K562 (cell line): ENCODE results near the gene TJP3. TPM values are rescaled to one million over a fixed set of nuclear protein-coding genes. Genes with fewer than 3 reads are reported as not detected.

ENCODE experiments used
- ATAC-seq: fragments of 200-7000 bp; cut with Tn5 transposase; 3 replicates; pipeline ENCODE4 v1.9.1; 2020; ENCODE audit warnings: moderate library complexity
- BruUV-seq: library from RNA; stranded (reverse); fragments of 400-500 nt; replicated peaks from 2 replicates; lab custom pipeline; 2021; lab: Mats Ljungman, UMichigan
- CTCF ChIA-PET: fragments of 300-600 bp; formaldehyde crosslinking; extraction: SDS; loops from one replicate; lab custom pipeline; 2021; ENCODE audit warnings: low intra/inter-chr PET ratio; lab: Yijun Ruan, JAX
- POLR2A ChIA-PET: fragments of 300-600, 350-650 bp; sonication (Branson Sonifier 250); formaldehyde crosslinking; extraction: SDS; loops from one replicate; lab custom pipeline; 2021; ENCODE audit warnings: antibody characterized with exemption, inconsistent platforms; lab: Yijun Ruan, JAX
- DNase-seq, 4 experiments: peaks; one replicate each; pipeline versions ENCODE4 v3.0.0 to v3.0.0-alpha.2; 2011 to 2018; ENCODE audit warnings: low spot score in 3 of 4, mixed read lengths in 3 of 4; ENCODE audit errors: extremely low read depth in 1 of 4
- FAIRE-seq: peaks from 2 replicates; lab custom pipeline; 2011; peaks lifted over from hg19 to GRCh38; lab: Jason Lieb, UNC
- H2AFZ ChIP-seq: 2 replicates; pipeline ENCODE4 v1.6.0; 2011; ENCODE audit warnings: low read depth, low read length, control low read depth, inconsistent platforms
- H3K27ac ChIP-seq: fragments of 200-600 bp; 3 replicates; pipeline ENCODE4 v1.8.0; 2011; ENCODE audit warnings: low read depth, mild to moderate bottlenecking, control low read depth, inconsistent platforms, low read length, moderate library complexity, mixed read lengths; ENCODE audit errors: extremely low read depth
- H3K27me3 ChIP-seq, 2 experiments: fragments of 300-600 bp in 1 of 2; 2 replicates in 1 of 2; 3 replicates in 1 of 2; pipeline versions ENCODE4 v1.6.0 to v1.8.0; 2011; ENCODE audit warnings: inconsistent platforms in 2 of 2, low read length in 2 of 2, mild to moderate bottlenecking in 1 of 2, mixed read lengths in 1 of 2, moderate library complexity in 1 of 2; ENCODE audit not compliant: control insufficient read depth in 2 of 2, insufficient read depth in 2 of 2
- H3K36me3 ChIP-seq: fragments of 300-600 bp; 3 replicates; pipeline ENCODE4 v1.8.0; 2011; ENCODE audit warnings: mild to moderate bottlenecking, low read length, inconsistent platforms; ENCODE audit not compliant: control insufficient read depth, insufficient read depth
- H3K4me1 ChIP-seq, 2 experiments: fragments of 200-600 bp in 1 of 2; replicated peaks in 1 of 2; 2 replicates in 1 of 2; 3 replicates in 1 of 2; pipeline versions ENCODE4 v1.5.1 to v1.8.0; 2011; ENCODE audit warnings: inconsistent platforms in 2 of 2, low read length in 2 of 2, mild to moderate bottlenecking in 1 of 2, mixed read lengths in 1 of 2, moderate library complexity in 1 of 2; ENCODE audit not compliant: control insufficient read depth in 2 of 2, insufficient read depth in 2 of 2
- H3K4me2 ChIP-seq: 2 replicates; pipeline ENCODE4 v1.6.1; 2011; ENCODE audit warnings: low read length, control low read depth, inconsistent platforms, mixed read lengths; ENCODE audit not compliant: insufficient read depth
- H3K4me3 ChIP-seq: fragments of 200-600 bp; sonication (generic), shearing (Covaris generic); 2 replicates; pipeline ENCODE4 v1.5.1; 2016; ENCODE audit warnings: control low read depth, inconsistent platforms
- H3K79me2 ChIP-seq: fragments of 200-600 bp; 3 replicates; pipeline ENCODE4 v1.8.0; 2011; ENCODE audit warnings: low read length, inconsistent platforms; ENCODE audit not compliant: control insufficient read depth, insufficient read depth
- H3K9ac ChIP-seq, 2 experiments: 2 replicates each; pipeline versions ENCODE4 v1.6.0 to v1.6.1; 2011; ENCODE audit warnings: low read depth in 2 of 2, low read length in 2 of 2, control low read depth in 1 of 2, inconsistent platforms in 1 of 2, mild to moderate bottlenecking in 1 of 2, mixed read lengths in 1 of 2; ENCODE audit not compliant: insufficient read depth in 1 of 2
- H3K9me1 ChIP-seq: one replicate; pipeline ENCODE4 v1.6.0; 2011; ENCODE audit warnings: inconsistent platforms, mild to moderate bottlenecking, low read length, moderate library complexity; ENCODE audit not compliant: control insufficient read depth, insufficient read depth
- H3K9me3 ChIP-seq: replicated peaks from 2 replicates; pipeline ENCODE4 v1.5.1; 2011; ENCODE audit warnings: low read depth, low read length, inconsistent platforms; ENCODE audit not compliant: control insufficient read depth, insufficient read depth
- H4K20me1 ChIP-seq: replicated peaks from 2 replicates; pipeline ENCODE4 v1.6.1; 2011; ENCODE audit warnings: low read length, inconsistent platforms, mixed read lengths; ENCODE audit not compliant: control insufficient read depth, insufficient read depth
- NR2C2 ChIP-seq, 2 experiments: fragments of 200-800 bp in 1 of 2; sonication (Bioruptor generic) in 1 of 2; sonication (generic) in 1 of 2; formaldehyde crosslinking in 1 of 2; IDR thresholded peaks; 2 replicates each; pipeline versions ENCODE4 v1.6.1 to v1.8.0; 2016 to 2022; ENCODE audit warnings: mild to moderate bottlenecking in 1 of 2, missing compliant biosample characterization in 1 of 2, missing genetic modification characterization in 1 of 2, missing genetic modification reagents in 1 of 2
- PCBP1 ChIP-seq: fragments of 200-400 bp; formaldehyde crosslinking; IDR thresholded peaks from 2 replicates; pipeline ENCODE4 v1.6.1; 2018; ENCODE audit warnings: mild to moderate bottlenecking, low read depth, low read length; ENCODE audit not compliant: poor library complexity, severe bottlenecking
- WGBS: fragments of 100-300 bp; shearing (Covaris generic); methylation state at CpG from one replicate; pipeline ENCODE4 v1.1.6; 2016; ENCODE audit warnings: low coverage, mixed read lengths; ENCODE audit not compliant: insufficient coverage; ENCODE audit errors: missing lambda C conversion rate; 5-methylcytosine and 5-hydroxymethylcytosine counted together
- in situ Hi-C: fragments of 300-500 bp; cut with MboI; formaldehyde crosslinking; loops from 4 replicates; pipeline ENCODE4 v1.15.0; 2018; ENCODE audit warnings: inconsistent platforms, mixed read lengths
- intact Hi-C: fragments of 100-400 bp; cut with micrococcal nuclease; formaldehyde crosslinking; loops from 2 replicates; pipeline ENCODE4 v1.14.2; 2022
- polyA plus RNA-seq, 8 experiments: library from polyadenylated mRNA; depleted of rRNA in 4 of 8; stranded (reverse) in 5 of 8; unstranded in 3 of 8; fragments of >200 nt; fragmentation: Nextera tagmentation in 2 of 8; fragmentation: Illumina TruSeq in 1 of 8; extraction: Ambion mirVana in 2 of 8; extraction: Trizol in 1 of 8; gene quantifications; 2 replicates each; pipeline versions ENCODE4 v1.2.1 to v1.2.3, GENCODE V29; 2011 to 2014; ENCODE audit warnings: inconsistent platforms in 1 of 8, missing spikeins in 1 of 8
- total RNA-seq, 7 experiments: library from RNA; depleted of rRNA in 6 of 7; stranded (reverse); fragments of >200 nt in 6 of 7; fragmentation: Illumina TruSeq in 2 of 7; extraction: Trizol in 2 of 7; gene quantifications; 2 replicates each; pipeline versions ENCODE4 v1.2.1 to v1.2.3, GENCODE V29; 2011 to 2021; ENCODE audit warnings: low replicate concordance in 1 of 7

TJP3 gene
- total and polyA plus RNA-seq, 9 of the 15 experiments (the other 6 are each of a cell fraction or from before 2014, with no cell fraction given) = 0.11 to 2.4 (median 0.57) TPM; not detected in 1

DNA sequence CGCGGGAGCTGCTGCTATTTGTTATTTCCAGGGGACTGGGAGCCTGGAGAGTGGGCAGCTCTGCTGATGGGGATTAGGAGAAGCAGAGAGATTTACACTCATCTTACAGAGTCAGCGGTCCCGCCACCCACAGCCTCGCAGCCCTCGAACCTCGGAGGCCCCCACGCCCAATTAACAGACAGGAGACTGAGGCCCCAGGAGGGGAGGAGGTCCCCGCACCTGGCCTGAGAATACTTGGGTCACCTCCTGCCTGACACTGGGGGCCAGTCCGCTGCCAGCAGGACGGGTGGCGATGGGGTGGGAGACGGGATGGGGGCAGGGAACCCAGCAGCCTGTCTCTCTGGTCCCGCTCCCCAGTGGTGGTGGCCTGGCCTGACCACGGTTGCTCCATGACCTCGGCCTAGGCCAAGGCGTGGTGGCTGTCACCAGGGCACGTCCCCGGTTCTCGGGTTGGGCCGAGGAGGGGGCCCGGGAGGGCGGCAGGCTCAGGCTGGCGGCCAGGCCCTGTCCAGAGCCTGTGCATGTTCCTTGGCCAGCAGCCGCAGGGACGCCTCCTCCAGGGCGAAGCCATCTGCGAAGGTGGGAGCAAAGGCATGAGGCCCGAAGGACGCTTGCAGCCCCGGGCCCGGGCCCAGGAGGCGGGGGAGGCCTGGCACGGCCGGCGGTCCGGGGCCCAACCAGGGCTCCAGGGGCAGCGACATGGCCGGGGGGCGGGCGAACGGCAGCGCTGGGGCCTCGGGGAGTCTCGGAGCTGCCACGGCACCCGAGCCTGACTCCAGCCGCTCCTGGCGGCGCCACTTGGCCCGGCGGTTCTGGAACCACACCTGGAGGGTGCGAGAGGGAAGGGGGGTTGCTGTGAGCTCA, 62.2 kb downstream of the TJP3 start:
- Histone ChIP-seq H2AFZ (no peak overlapping the region), H3K4me1 (peaks cover 0 to 57% of the 10 kb centered on the region in 2 experiments; a peak in 3 of 5 replicates), H3K4me2 (no peak overlapping the region), H3K27ac (no peak overlapping the region), H3K36me3 (peaks cover 22% of the 10 kb centered on the region; the same call in 1 of the 3 replicates), H4K20me1 (no peaks in the 10 kb centered on the region), H3K9ac (peak overlapping the region in 1 of 2 experiments; percentile 52; a peak in 1 of 4 replicates), H3K79me2 (no peaks in the 10 kb centered on the region), H3K9me1 (no peaks in the 10 kb centered on the region), H3K4me3 (no peak overlapping the region), H3K9me3 (no peaks in the 10 kb centered on the region), H3K27me3 (no peaks in the 10 kb centered on the region)
- FAIRE-seq = no peak
- in situ Hi-C loops (no loop called here), intact Hi-C loops (no loop called here)
- no TSS peak for BruUV-seq
- 83% methylated on average over 31 of the region's 53 CpGs for WGBS
- ChIA-PET CTCF (no interaction called here), POLR2A (interaction anchor here (0.6 to 5.9 kb wide), 2 partner anchors 7 to 15 kb away, joined by 3 to 48 read pairs; partner anchors contain the start of genes APBA3 and MRPL54)
- no peak for ATAC-seq
- peak; percentile 29 for TF ChIP-seq PCBP1
- TF ChIP-seq NR2C2 (CRISPR knock-in tag; IDR thresholded peaks at IDR 0.05) = no peak
- TF ChIP-seq NR2C2 (tag; IDR thresholded peaks at IDR 0.05) = no peak
- no peak for DNase-seq
